ENCODE data around the gene TREML1.
A peak's percentile ranks its signal among the peaks of the same experiment; 100 is the strongest.
"Not testable (repeated sequence)": the region's sequence is repeated elsewhere in the genome, so short reads cannot be mapped to it uniquely, and the experiment has no call there.

TREML1 gene

GRCh38 chr6:41153992-41154625, at the start of gene TREML1:
TREML1 (minus strand) TSS chr6:41154347; CDS start chr6:41154288, 59 bp downstream.
- DNase-seq, result no peak

- DNase-seq, result no peak
These were observed 47.6 kb upstream of the TREML1 start for GRCh38 chr6:41201764-41202173.

GRCh38 chr6:41200901-41201763, 47.0 kb upstream of the TREML1 start, which contains the start of gene TREML2:
TREML2 (minus strand) TSS chr6:41201149; CDS start chr6:41201008, 141 bp downstream.
- no peak for DNase-seq

- DNase-seq, result no peak
These were observed 46.3 kb upstream of the TREML1 start for GRCh38 chr6:41200296-41200900.

GRCh38 chr6:41199552-41200246, 45.6 kb upstream of the TREML1 start:
- DNase-seq, result no peak

GRCh38 chr6:41197234-41197633, 43.1 kb upstream of the TREML1 start:
- no peak for DNase-seq

- no peak for DNase-seq
These were observed 40.2 kb upstream of the TREML1 start for GRCh38 chr6:41194386-41194785.

- no peak for DNase-seq
These were observed 39.7 kb upstream of the TREML1 start for GRCh38 chr6:41193884-41194283.

GRCh38 chr6:41193171-41193734, 39.1 kb upstream of the TREML1 start:
- no peak for DNase-seq

GRCh38 chr6:41191569-41191968, 37.4 kb upstream of the TREML1 start:
- no peak for DNase-seq

GRCh38 chr6:41190791-41191190, 36.6 kb upstream of the TREML1 start:
- DNase-seq, result no peak

GRCh38 chr6:41189967-41190366, 35.8 kb upstream of the TREML1 start:
- no peak for DNase-seq

GRCh38 chr6:41189046-41189445, 34.9 kb upstream of the TREML1 start:
- not testable (repeated sequence) for DNase-seq

GRCh38 chr6:41187924-41188886, 34.1 kb upstream of the TREML1 start:
- no peak for DNase-seq

GRCh38 chr6:41186031-41186562, 31.9 kb upstream of the TREML1 start:
- DNase-seq, result no peak

- no peak for DNase-seq
These were observed 30.6 kb upstream of the TREML1 start for GRCh38 chr6:41184761-41185160.

- peak; percentile 67 for DNase-seq
These were observed 28.2 kb upstream of the TREML1 start for GRCh38 chr6:41182069-41183034.

- DNase-seq, result no peak
These were observed 27.4 kb upstream of the TREML1 start for GRCh38 chr6:41181566-41181965.

GRCh38 chr6:41179163-41179562, 25.0 kb upstream of the TREML1 start:
- no peak for DNase-seq

- DNase-seq, result no peak
These were observed 23.5 kb upstream of the TREML1 start for GRCh38 chr6:41177695-41178094.

All from NCI-H1105 (cell line).